Liver (tissue), 9 donors: Measurements from ENCODE around the gene PRR30. TPM values are rescaled to one million over a fixed set of nuclear protein-coding genes. Genes with fewer than 3 reads are reported as not detected.

Experiments
- DNase-seq: peaks from one replicate; pipeline ENCODE4 v3.0.0-alpha.2; 2017; ENCODE audit warnings: low spot score
- H3K27ac ChIP-seq, 2 donors: one replicate each; pipeline ENCODE4 v1.7.0; 2013; ENCODE audit warnings: inconsistent platforms in 2 of 2, low read length in 2 of 2, control low read depth in 1 of 2, low read depth in 1 of 2, mild to moderate bottlenecking in 1 of 2
- H3K27me3 ChIP-seq, 4 donors: one replicate each; pipeline versions ENCODE4 v1.6.1 to v1.7.0; 2013; ENCODE audit warnings: low read length in 3 of 4, inconsistent platforms in 1 of 4, mild to moderate bottlenecking in 1 of 4, moderate library complexity in 1 of 4; ENCODE audit not compliant: control insufficient read depth in 4 of 4, insufficient read depth in 4 of 4
- H3K36me3 ChIP-seq, 4 donors: one replicate each; pipeline versions ENCODE4 v1.6.1 to v1.7.0; 2013; ENCODE audit warnings: low read length in 3 of 4, mild to moderate bottlenecking in 3 of 4, low read depth in 1 of 4, moderate library complexity in 1 of 4; ENCODE audit not compliant: control insufficient read depth in 4 of 4, insufficient read depth in 3 of 4
- H3K4me1 ChIP-seq, 4 donors: one replicate each; pipeline versions ENCODE4 v1.6.1 to v1.7.0; 2013; ENCODE audit warnings: low read length in 3 of 4, mild to moderate bottlenecking in 3 of 4, moderate library complexity in 1 of 4; ENCODE audit not compliant: control insufficient read depth in 4 of 4, insufficient read depth in 4 of 4
- H3K4me3 ChIP-seq, 3 donors: one replicate each; pipeline versions ENCODE4 v1.6.1 to v1.7.0; 2013; ENCODE audit warnings: low read length in 3 of 3, control low read depth in 1 of 3, low read depth in 1 of 3, mild to moderate bottlenecking in 1 of 3
- H3K9ac ChIP-seq, 2 donors: one replicate each; pipeline ENCODE4 v1.7.0; 2013; ENCODE audit warnings: low read length in 2 of 2, mild to moderate bottlenecking in 2 of 2, moderate library complexity in 2 of 2, control low read depth in 1 of 2, low read depth in 1 of 2
- H3K9me3 ChIP-seq, 4 donors: one replicate each; pipeline versions ENCODE4 v1.6.1 to v1.7.0; 2013; ENCODE audit warnings: low read length in 3 of 4; ENCODE audit not compliant: control insufficient read depth in 4 of 4
- FOXA1 ChIP-seq: IDR thresholded peaks from 2 replicates; pipeline ENCODE4 v1.6.1; 2016; ENCODE audit warnings: antibody characterized with exemption
- FOXA2 ChIP-seq: IDR thresholded peaks from 2 replicates; pipeline ENCODE4 v1.6.1; 2016; ENCODE audit warnings: antibody characterized with exemption
- GABPA ChIP-seq, 2 donors: IDR thresholded peaks in 1 of 2; conservative IDR thresholded peaks in 1 of 2; 2 replicates each; pipeline ENCODE4 v1.6.1; 2016; ENCODE audit warnings: antibody characterized with exemption in 2 of 2, mild to moderate bottlenecking in 1 of 2, moderate library complexity in 1 of 2
- HNF4A ChIP-seq, 2 donors: conservative IDR thresholded peaks; 2 replicates each; pipeline ENCODE4 v1.6.1; 2016; ENCODE audit warnings: antibody characterized with exemption in 2 of 2, mild to moderate bottlenecking in 2 of 2
- HNF4G ChIP-seq: IDR thresholded peaks from 2 replicates; pipeline ENCODE4 v1.6.1; 2016; ENCODE audit warnings: antibody characterized with exemption
- JUND ChIP-seq, 2 donors: IDR thresholded peaks; 2 replicates each; pipeline ENCODE4 v1.6.1; 2016; ENCODE audit warnings: antibody characterized with exemption in 2 of 2
- RAD21 ChIP-seq, 2 donors: IDR thresholded peaks; 2 replicates each; pipeline ENCODE4 v1.6.1; 2016; ENCODE audit warnings: antibody characterized with exemption in 2 of 2, mild to moderate bottlenecking in 2 of 2
- REST ChIP-seq: IDR thresholded peaks from 2 replicates; pipeline ENCODE4 v1.6.1; 2016; ENCODE audit warnings: antibody characterized with exemption, mild to moderate bottlenecking
- RXRA ChIP-seq, 2 donors: IDR thresholded peaks; 2 replicates each; pipeline ENCODE4 v1.6.1; 2017 to 2018; ENCODE audit warnings: antibody characterized with exemption in 2 of 2, mild to moderate bottlenecking in 1 of 2
- SP1 ChIP-seq: IDR thresholded peaks from 2 replicates; pipeline ENCODE4 v1.6.1; 2018; ENCODE audit warnings: antibody characterized with exemption, mild to moderate bottlenecking
- TAF1 ChIP-seq: conservative IDR thresholded peaks from 2 replicates; pipeline ENCODE4 v1.6.1; 2016; ENCODE audit warnings: antibody characterized with exemption, mild to moderate bottlenecking
- YY1 ChIP-seq: IDR thresholded peaks from 2 replicates; pipeline ENCODE4 v1.6.1; 2016; ENCODE audit warnings: antibody characterized with exemption, mild to moderate bottlenecking
- WGBS: extraction: QIAGEN DNeasy Blood & Tissue Kit; methylation state at CpG from one replicate; pipeline ENCODE4 v1.1.7; 2013; 5-methylcytosine and 5-hydroxymethylcytosine counted together
- polyA plus RNA-seq, 2 donors: library from polyadenylated mRNA; stranded (reverse) in 1 of 2; unstranded in 1 of 2; fragments of 200-250 nt in 1 of 2; fragments of >200 nt in 1 of 2; fragmentation: Nextera tagmentation in 1 of 2; extraction: Ambion mirVana in 1 of 2; gene quantifications; one replicate each; pipeline versions ENCODE4 v1.2.1 to v1.2.3, GENCODE V29; 2013 to 2015
- total RNA-seq, 2 donors: library from RNA; depleted of rRNA; stranded (reverse); fragments of >200 nt; gene quantifications; one replicate each; pipeline ENCODE4 v1.2.3, GENCODE V29; 2014
- TF ChIP-seq, protein P1 (sequence below): IDR thresholded peaks from 2 replicates; pipeline ENCODE4 v1.6.1; 2016; ENCODE audit warnings: antibody characterized with exemption
- TF ChIP-seq, protein P2 (sequence below): IDR thresholded peaks from 2 replicates; pipeline ENCODE4 v1.6.1; 2016; ENCODE audit warnings: antibody characterized with exemption
- TF ChIP-seq, protein P3 (sequence below): fragments of 150-350 bp; IDR thresholded peaks from 2 replicates; pipeline ENCODE4 v1.5.1; 2017; ENCODE audit warnings: improper control_type of control experiment, low read depth, low read length; ENCODE audit not compliant: missing input control
- TF ChIP-seq, protein P4 (sequence below): IDR thresholded peaks from 2 replicates; pipeline ENCODE4 v1.6.1; 2016; ENCODE audit warnings: antibody characterized with exemption
- donor health status: healthy.
- donor health status: healthy.
- donor health status: healthy.
- donor health status: healthy.
- donor health status: healthy.

Gene PRR30
- total and polyA plus RNA-seq, 4 donors: not detected

DNA sequence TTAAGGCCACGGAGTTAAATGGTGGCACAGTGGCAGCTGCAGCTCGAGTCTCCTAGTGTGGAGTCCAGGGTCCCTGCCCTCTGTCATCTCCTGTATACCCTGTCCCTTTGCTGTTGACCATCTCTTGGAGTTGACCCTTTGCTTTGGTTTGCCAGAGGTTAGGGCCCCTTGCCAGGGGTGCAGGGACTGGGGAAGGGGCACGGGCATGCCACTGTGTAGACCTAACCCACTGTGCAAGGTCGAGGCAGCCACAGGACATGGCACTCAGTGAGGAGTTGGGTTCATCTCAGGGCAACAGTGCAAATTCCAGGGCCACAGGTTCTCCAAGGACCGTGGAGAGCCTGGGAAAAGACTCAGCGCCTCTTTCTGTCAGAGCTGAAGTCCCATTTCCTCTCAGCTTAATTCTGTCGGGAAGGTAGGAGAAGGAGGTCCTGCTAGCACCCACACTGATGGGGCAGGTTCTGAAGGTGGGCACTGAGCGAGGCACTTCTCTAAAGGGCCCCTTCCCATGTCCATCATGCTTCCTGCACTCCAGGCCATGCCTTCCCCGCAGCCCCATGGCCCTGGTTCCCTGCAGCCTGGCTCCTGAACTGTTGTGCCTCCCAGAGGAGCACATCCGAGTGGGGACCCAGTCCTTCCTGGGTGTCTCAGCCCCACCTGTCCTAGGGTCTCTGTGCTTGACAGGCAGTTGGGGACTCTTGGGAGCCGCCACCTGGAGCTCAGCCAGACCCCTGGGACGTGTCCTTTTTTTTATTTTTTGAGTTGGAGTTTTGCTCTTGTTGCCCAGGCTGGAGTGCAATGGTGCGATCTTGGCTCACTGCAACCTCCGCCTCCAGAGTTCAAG, 49.9 kb downstream of the PRR30 start:
- DNase-seq: no peak
- no peaks in the 10 kb centered on the region for H3K27me3 ChIP-seq
- H3K36me3 ChIP-seq: peaks cover 0 to 1% (median 0%) of the 10 kb centered on the region in 4 donors
- peak overlapping the region; percentile 22 to 52 for H3K9ac ChIP-seq
- WGBS: 40% methylated on average over 14 of the region's 14 CpGs
- H3K4me3 ChIP-seq: peak overlapping the region; percentile 63 to 70 (median 63)
- no peaks in the 10 kb centered on the region for H3K9me3 ChIP-seq
- peak overlapping the region; percentile 56 to 60 for H3K27ac ChIP-seq
- peaks cover 11 to 71% (median 53%) of the 10 kb centered on the region in 4 donors for H3K4me1 ChIP-seq
- TF ChIP-seq TAF1: no peak
- TF ChIP-seq, protein P1, sequence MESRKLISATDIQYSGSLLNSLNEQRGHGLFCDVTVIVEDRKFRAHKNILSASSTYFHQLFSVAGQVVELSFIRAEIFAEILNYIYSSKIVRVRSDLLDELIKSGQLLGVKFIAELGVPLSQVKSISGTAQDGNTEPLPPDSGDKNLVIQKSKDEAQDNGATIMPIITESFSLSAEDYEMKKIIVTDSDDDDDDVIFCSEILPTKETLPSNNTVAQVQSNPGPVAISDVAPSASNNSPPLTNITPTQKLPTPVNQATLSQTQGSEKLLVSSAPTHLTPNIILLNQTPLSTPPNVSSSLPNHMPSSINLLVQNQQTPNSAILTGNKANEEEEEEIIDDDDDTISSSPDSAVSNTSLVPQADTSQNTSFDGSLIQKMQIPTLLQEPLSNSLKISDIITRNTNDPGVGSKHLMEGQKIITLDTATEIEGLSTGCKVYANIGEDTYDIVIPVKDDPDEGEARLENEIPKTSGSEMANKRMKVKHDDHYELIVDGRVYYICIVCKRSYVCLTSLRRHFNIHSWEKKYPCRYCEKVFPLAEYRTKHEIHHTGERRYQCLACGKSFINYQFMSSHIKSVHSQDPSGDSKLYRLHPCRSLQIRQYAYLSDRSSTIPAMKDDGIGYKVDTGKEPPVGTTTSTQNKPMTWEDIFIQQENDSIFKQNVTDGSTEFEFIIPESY: no peak
- no peak for TF ChIP-seq RAD21 (IDR thresholded peaks at IDR 0.05)
- TF ChIP-seq, protein P2, sequence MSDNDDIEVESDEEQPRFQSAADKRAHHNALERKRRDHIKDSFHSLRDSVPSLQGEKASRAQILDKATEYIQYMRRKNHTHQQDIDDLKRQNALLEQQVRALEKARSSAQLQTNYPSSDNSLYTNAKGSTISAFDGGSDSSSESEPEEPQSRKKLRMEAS: no peak
- TF ChIP-seq JUND (IDR thresholded peaks at IDR 0.05): no peak
- peak; percentile 55 to 57 for TF ChIP-seq HNF4A (conservative IDR thresholded peaks at IDR 0.05)
- no peak for TF ChIP-seq GABPA (IDR thresholded peaks at IDR 0.05 in 1 of 2, conservative IDR thresholded peaks at IDR 0.05 in 1 of 2)
- no peak for TF ChIP-seq YY1
- TF ChIP-seq REST: peak; percentile 13
- peak; percentile 53 to 60 for TF ChIP-seq RXRA (IDR thresholded peaks at IDR 0.05)
- no peak for TF ChIP-seq FOXA1
- no peak for TF ChIP-seq HNF4G
- TF ChIP-seq, protein P3, sequence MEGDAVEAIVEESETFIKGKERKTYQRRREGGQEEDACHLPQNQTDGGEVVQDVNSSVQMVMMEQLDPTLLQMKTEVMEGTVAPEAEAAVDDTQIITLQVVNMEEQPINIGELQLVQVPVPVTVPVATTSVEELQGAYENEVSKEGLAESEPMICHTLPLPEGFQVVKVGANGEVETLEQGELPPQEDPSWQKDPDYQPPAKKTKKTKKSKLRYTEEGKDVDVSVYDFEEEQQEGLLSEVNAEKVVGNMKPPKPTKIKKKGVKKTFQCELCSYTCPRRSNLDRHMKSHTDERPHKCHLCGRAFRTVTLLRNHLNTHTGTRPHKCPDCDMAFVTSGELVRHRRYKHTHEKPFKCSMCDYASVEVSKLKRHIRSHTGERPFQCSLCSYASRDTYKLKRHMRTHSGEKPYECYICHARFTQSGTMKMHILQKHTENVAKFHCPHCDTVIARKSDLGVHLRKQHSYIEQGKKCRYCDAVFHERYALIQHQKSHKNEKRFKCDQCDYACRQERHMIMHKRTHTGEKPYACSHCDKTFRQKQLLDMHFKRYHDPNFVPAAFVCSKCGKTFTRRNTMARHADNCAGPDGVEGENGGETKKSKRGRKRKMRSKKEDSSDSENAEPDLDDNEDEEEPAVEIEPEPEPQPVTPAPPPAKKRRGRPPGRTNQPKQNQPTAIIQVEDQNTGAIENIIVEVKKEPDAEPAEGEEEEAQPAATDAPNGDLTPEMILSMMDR: no peak

GRCh38 chr2:27088634-27089033, 50.6 kb downstream of the PRR30 start:
- Histone ChIP-seq H3K4me3 (peak overlapping the region; percentile 63 to 84 (median 70)), H3K36me3 (peaks cover 0 to 1% (median 0%) of the 10 kb centered on the region in 4 donors), H3K27me3 (no peaks in the 10 kb centered on the region), H3K4me1 (peaks cover 11 to 66% (median 47%) of the 10 kb centered on the region in 4 donors), H3K9me3 (no peaks in the 10 kb centered on the region), H3K9ac (peak overlapping the region; percentile 22 to 52), H3K27ac (peak overlapping the region; percentile 56 to 60)
- 33% methylated on average over 6 of the region's 6 CpGs for WGBS
- TF ChIP-seq JUND (IDR thresholded peaks at IDR 0.05): no peak
- TF ChIP-seq, protein P2: no peak
- TF ChIP-seq SP1: no peak
- no peak for TF ChIP-seq TAF1
- TF ChIP-seq, protein P3: no peak
- TF ChIP-seq, protein P1: no peak
- no peak for TF ChIP-seq RXRA (IDR thresholded peaks at IDR 0.05)
- TF ChIP-seq FOXA2: no peak
- no peak for TF ChIP-seq HNF4A (conservative IDR thresholded peaks at IDR 0.05)
- TF ChIP-seq, protein P4, sequence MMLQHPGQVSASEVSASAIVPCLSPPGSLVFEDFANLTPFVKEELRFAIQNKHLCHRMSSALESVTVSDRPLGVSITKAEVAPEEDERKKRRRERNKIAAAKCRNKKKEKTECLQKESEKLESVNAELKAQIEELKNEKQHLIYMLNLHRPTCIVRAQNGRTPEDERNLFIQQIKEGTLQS: no peak
- TF ChIP-seq HNF4G: no peak
- TF ChIP-seq FOXA1: no peak
- DNase-seq: no peak
